GM12865 (cell line): Measurements from ENCODE around the gene ACER3.

Source experiments
- DNase-seq: peaks from one replicate; pipeline ENCODE4 v3.0.0; 2010; ENCODE audit warnings: low read depth
- H3K4me3 ChIP-seq: 2 replicates; pipeline ENCODE4 v1.5.1; 2011; ENCODE audit warnings: mild to moderate bottlenecking, low read depth, low read length, control low read depth
- CTCF ChIP-seq: IDR thresholded peaks from 2 replicates; pipeline ENCODE4 v1.5.1; 2011; ENCODE audit warnings: low read length, control low read depth, low read depth, inconsistent platforms; ENCODE audit not compliant: insufficient read depth; ENCODE audit errors: missing control alignments

ACER3 gene

GRCh38 chr11:76837696-76838677 is 22.7 kb upstream of the ACER3 start:
- no peak for DNase-seq
- H3K4me3 ChIP-seq = no peak overlapping the region
- no peak for TF ChIP-seq CTCF

GRCh38 chr11:76838678-76839068 is 22.0 kb upstream of the ACER3 start:
- no peak for TF ChIP-seq CTCF
- H3K4me3 ChIP-seq = no peak overlapping the region
- no peak for DNase-seq

GRCh38 chr11:76839311-76839710 is 21.4 kb upstream of the ACER3 start:
- H3K4me3 ChIP-seq = no peak overlapping the region
- no peak for DNase-seq
- no peak for TF ChIP-seq CTCF

- TF ChIP-seq CTCF = no peak
- no peak overlapping the region for H3K4me3 ChIP-seq
- DNase-seq = no peak
These were observed 18.7 kb upstream of the ACER3 start for GRCh38 chr11:76841923-76842452.

GRCh38 chr11:76843907-76844306 is 16.8 kb upstream of the ACER3 start:
- TF ChIP-seq CTCF = no peak
- H3K4me3 ChIP-seq = no peak overlapping the region
- DNase-seq = no peak

- no peak for DNase-seq
- no peak overlapping the region for H3K4me3 ChIP-seq
- TF ChIP-seq CTCF = no peak
These were observed 16.2 kb upstream of the ACER3 start for GRCh38 chr11:76844511-76844910.
